H1 (cell line): ENCODE measurements around the gene HOMER3. TPM values are rescaled to one million over a fixed set of nuclear protein-coding genes. Genes with fewer than 3 reads are reported as not detected.

ENCODE experiments used
- CTCF ChIA-PET: fragments of 300-600 bp; sonication (Branson Sonifier 250); formaldehyde crosslinking; loops from one replicate; lab custom pipeline; 2021; ENCODE audit not compliant: partially characterized antibody; lab: Charles Lee
- POLR2A ChIA-PET: fragments of 300-600 bp; sonication (Branson Sonifier 250); formaldehyde crosslinking; loops from one replicate; lab custom pipeline; 2021; ENCODE audit warnings: inconsistent platforms; ENCODE audit not compliant: partially characterized antibody; lab: Charles Lee
- DNase-seq, 2 experiments: peaks; one replicate each; pipeline versions ENCODE4 v3.0.0 to v3.0.0-alpha.2; 2010 to 2022; ENCODE audit warnings: low spot score in 2 of 2, low read depth in 1 of 2, mixed read lengths in 1 of 2
- FAIRE-seq: peaks from 2 replicates; lab custom pipeline; 2011; peaks lifted over from hg19 to GRCh38; lab: Jason Lieb, UNC
- H2AFZ ChIP-seq: 2 replicates; pipeline ENCODE4 v1.8.1; 2012; ENCODE audit warnings: low read length, inconsistent platforms
- H2AK5ac ChIP-seq: 2 replicates; pipeline ENCODE4 v1.6.1; 2013; ENCODE audit warnings: low read depth, low read length
- H2BK120ac ChIP-seq: replicated peaks from 2 replicates; pipeline ENCODE3; 2013; ENCODE audit warnings: low read depth, low read length, inconsistent platforms
- H2BK12ac ChIP-seq: 2 replicates; pipeline ENCODE4 v1.6.1; 2013; ENCODE audit warnings: low read depth, low read length
- H2BK15ac ChIP-seq: 2 replicates; pipeline ENCODE4 v1.6.1; 2013; ENCODE audit warnings: low read length
- H2BK20ac ChIP-seq: 2 replicates; pipeline ENCODE4 v1.6.1; 2013; ENCODE audit warnings: low read length
- H2BK5ac ChIP-seq: 2 replicates; pipeline ENCODE4 v1.6.1; 2013; ENCODE audit warnings: low read depth, low read length
- H3K14ac ChIP-seq: 2 replicates; pipeline ENCODE4 v1.6.1; 2013; ENCODE audit warnings: inconsistent platforms; ENCODE audit not compliant: insufficient read length
- H3K18ac ChIP-seq: 2 replicates; pipeline ENCODE4 v1.6.1; 2013; ENCODE audit warnings: low read length; ENCODE audit errors: extremely low read depth
- H3K23ac ChIP-seq: 2 replicates; pipeline ENCODE4 v1.6.1; 2013; ENCODE audit warnings: inconsistent platforms; ENCODE audit not compliant: insufficient read length
- H3K23me2 ChIP-seq: 2 replicates; pipeline ENCODE4 v1.6.1; 2013; ENCODE audit warnings: low read depth, low read length
- H3K27ac ChIP-seq: 2 replicates; pipeline ENCODE4 v1.6.1; 2011; ENCODE audit warnings: low read depth, low read length, inconsistent platforms
- H3K27me3 ChIP-seq, 4 experiments: replicated peaks in 1 of 4; 1 replicate in 1 of 4; 2 replicates in 3 of 4; pipeline versions ENCODE4 v1.6.1 to v1.8.1; 2011 to 2013; ENCODE audit warnings: low read length in 3 of 4, mild to moderate bottlenecking in 3 of 4, inconsistent platforms in 2 of 4, mixed read lengths in 2 of 4, moderate library complexity in 1 of 4; ENCODE audit not compliant: control insufficient read depth in 3 of 4, insufficient read depth in 3 of 4; ENCODE audit errors: extremely low read depth in 1 of 4
- H3K36me3 ChIP-seq, 4 experiments: 2 replicates each; pipeline versions ENCODE4 v1.6.1 to v1.8.1; 2011 to 2013; ENCODE audit warnings: mild to moderate bottlenecking in 4 of 4, low read length in 3 of 4, moderate library complexity in 2 of 4, control low read depth in 1 of 4, inconsistent platforms in 1 of 4; ENCODE audit not compliant: insufficient read depth in 4 of 4, control insufficient read depth in 2 of 4
- H3K4ac ChIP-seq: replicated peaks from 2 replicates; pipeline ENCODE3; 2013; ENCODE audit warnings: low read length, low read depth, mixed read lengths, inconsistent platforms; ENCODE audit not compliant: insufficient read length
- H3K4me1 ChIP-seq, 4 experiments: replicated peaks in 1 of 4; 1 replicate in 1 of 4; 2 replicates in 3 of 4; pipeline versions ENCODE4 v1.6.1 to v1.8.1; 2011 to 2013; ENCODE audit warnings: low read length in 3 of 4, inconsistent platforms in 2 of 4, mixed read lengths in 1 of 4; ENCODE audit not compliant: insufficient read depth in 4 of 4, control insufficient read depth in 3 of 4
- H3K4me2 ChIP-seq, 2 experiments: 2 replicates each; pipeline versions ENCODE4 v1.6.1 to v1.8.1; 2011 to 2013; ENCODE audit warnings: low read depth in 2 of 2, low read length in 2 of 2, control low read depth in 1 of 2, inconsistent platforms in 1 of 2, mild to moderate bottlenecking in 1 of 2; ENCODE audit not compliant: insufficient read depth in 1 of 2
- H3K4me3 ChIP-seq, 4 experiments: fragments of 200-600, 300-600 bp in 1 of 4; sonication (generic), shearing (Covaris generic), sonication (Bioruptor Twin) in 1 of 4; 2 replicates each; pipeline versions ENCODE4 v1.5.1 to v1.8.1; 2011 to 2016; ENCODE audit warnings: low read length in 4 of 4, low read depth in 3 of 4, control low read depth in 2 of 4, inconsistent platforms in 2 of 4, mild to moderate bottlenecking in 2 of 4, mixed read lengths in 1 of 4, moderate library complexity in 1 of 4; ENCODE audit not compliant: insufficient read depth in 2 of 4; ENCODE audit errors: extremely low read depth in 1 of 4
- H3K56ac ChIP-seq: replicated peaks from 2 replicates; pipeline ENCODE3; 2013; ENCODE audit warnings: low read depth, mild to moderate bottlenecking, mixed read lengths, low read length, inconsistent platforms; ENCODE audit not compliant: insufficient read length
- H3K79me1 ChIP-seq: 2 replicates; pipeline ENCODE4 v1.6.1; 2013; ENCODE audit warnings: low read depth, low read length, control low read depth
- H3K79me2 ChIP-seq, 2 experiments: 2 replicates each; pipeline versions ENCODE4 v1.6.1 to v1.8.1; 2012 to 2013; ENCODE audit warnings: low read length in 2 of 2, mild to moderate bottlenecking in 2 of 2, inconsistent platforms in 1 of 2; ENCODE audit not compliant: insufficient read depth in 2 of 2, control insufficient read depth in 1 of 2
- H3K9ac ChIP-seq, 4 experiments: replicated peaks in 1 of 4; 1 replicate in 1 of 4; 2 replicates in 3 of 4; pipeline versions ENCODE4 v1.6.1 to v1.8.1; 2011 to 2013; ENCODE audit warnings: low read depth in 3 of 4, low read length in 3 of 4, control low read depth in 2 of 4, mild to moderate bottlenecking in 2 of 4, moderate library complexity in 2 of 4, inconsistent platforms in 1 of 4; ENCODE audit errors: extremely low read depth in 1 of 4
- H3K9me3 ChIP-seq, 2 experiments: 2 replicates each; pipeline versions ENCODE4 v1.6.1 to v1.8.1; 2012 to 2013; ENCODE audit warnings: mild to moderate bottlenecking in 2 of 2, moderate library complexity in 2 of 2, control low read depth in 1 of 2, inconsistent platforms in 1 of 2, low read depth in 1 of 2, low read length in 1 of 2, mixed read lengths in 1 of 2; ENCODE audit not compliant: insufficient read depth in 2 of 2
- H4K20me1 ChIP-seq, 2 experiments: replicated peaks in 1 of 2; 2 replicates each; pipeline versions ENCODE3 to v1.8.1; 2011 to 2013; ENCODE audit warnings: inconsistent platforms in 2 of 2, low read length in 2 of 2, mild to moderate bottlenecking in 1 of 2; ENCODE audit not compliant: insufficient read depth in 2 of 2, control insufficient read depth in 1 of 2
- H4K5ac ChIP-seq: 2 replicates; pipeline ENCODE4 v1.6.1; 2013; ENCODE audit warnings: low read length, low read depth, mixed read lengths, inconsistent platforms; ENCODE audit not compliant: insufficient read length
- H4K8ac ChIP-seq: 2 replicates; pipeline ENCODE4 v1.8.0; 2013; ENCODE audit warnings: mild to moderate bottlenecking, moderate library complexity, low read length, inconsistent platforms; ENCODE audit not compliant: insufficient read depth; ENCODE audit errors: extremely low read depth
- H4K91ac ChIP-seq: replicated peaks from 2 replicates; pipeline ENCODE3; 2013; ENCODE audit warnings: low read length, mixed read lengths, inconsistent platforms; ENCODE audit not compliant: insufficient read length
- BCL11A ChIP-seq, 2 experiments: IDR thresholded peaks; one replicate each; pipeline ENCODE4 v1.6.1; 2011; ENCODE audit warnings: low read depth in 2 of 2, low read length in 2 of 2, mild to moderate bottlenecking in 2 of 2
- CTBP2 ChIP-seq: IDR thresholded peaks from 2 replicates; pipeline ENCODE4 v1.7.0; 2011; ENCODE audit warnings: borderline replicate concordance, mild to moderate bottlenecking, moderate library complexity, mixed read lengths, low read length; ENCODE audit not compliant: insufficient read depth, insufficient read length
- E2F6 ChIP-seq: IDR thresholded peaks from 2 replicates; pipeline ENCODE4 v1.6.1; 2012; ENCODE audit warnings: inconsistent platforms
- KDM1A ChIP-seq: fragments of 200-600, 300-600 bp; sonication (generic); IDR thresholded peaks from 2 replicates; pipeline ENCODE4 v1.7.1; 2016; ENCODE audit warnings: mild to moderate bottlenecking, low read length, borderline replicate concordance
- WGBS, 2 experiments: shearing (Covaris generic) in 1 of 2; methylation state at CpG; one replicate each; pipeline versions ENCODE4 v1.1.6 to v1.1.7; 2013 to 2015; ENCODE audit warnings: low lambda C conversion rate in 2 of 2, mixed read lengths in 2 of 2, inconsistent platforms in 1 of 2, low coverage in 1 of 2, missing lambda C conversion rate in 1 of 2; ENCODE audit not compliant: insufficient replicate concordance in 2 of 2, insufficient coverage in 1 of 2, insufficient read length in 1 of 2; ENCODE audit errors: extremely low coverage in 1 of 2, missing lambda C conversion rate in 1 of 2; 5-methylcytosine and 5-hydroxymethylcytosine counted together
- polyA plus RNA-seq, 7 experiments: library from polyadenylated mRNA; depleted of rRNA in 3 of 7; stranded (reverse) in 5 of 7; unstranded in 2 of 7; fragments of >200 nt in 5 of 7; fragments of 200-250 nt in 2 of 7; gene quantifications; 1 replicate in 5 of 7; 2 replicates in 1 of 7; 4 replicates in 1 of 7; pipeline versions ENCODE4 v1.2.1 to v1.2.3, GENCODE V29; 2011 to 2013; ENCODE audit warnings: missing spikeins in 2 of 7, mixed read lengths in 2 of 7
- total RNA-seq: library from RNA; stranded (reverse); fragmentation: NEBNext Ultra II Directional; extraction: Animal tissue kit (Norgen Biotek cat#: 25700); gene quantifications from 2 replicates; pipeline ENCODE4 v1.2.1, GENCODE V29; 2021

Gene HOMER3
- total and polyA plus RNA-seq, 2 of the 8 experiments (the other 6 are each of a cell fraction or from before 2014, with no cell fraction given), result 28.3 to 41.6 TPM

DNA sequence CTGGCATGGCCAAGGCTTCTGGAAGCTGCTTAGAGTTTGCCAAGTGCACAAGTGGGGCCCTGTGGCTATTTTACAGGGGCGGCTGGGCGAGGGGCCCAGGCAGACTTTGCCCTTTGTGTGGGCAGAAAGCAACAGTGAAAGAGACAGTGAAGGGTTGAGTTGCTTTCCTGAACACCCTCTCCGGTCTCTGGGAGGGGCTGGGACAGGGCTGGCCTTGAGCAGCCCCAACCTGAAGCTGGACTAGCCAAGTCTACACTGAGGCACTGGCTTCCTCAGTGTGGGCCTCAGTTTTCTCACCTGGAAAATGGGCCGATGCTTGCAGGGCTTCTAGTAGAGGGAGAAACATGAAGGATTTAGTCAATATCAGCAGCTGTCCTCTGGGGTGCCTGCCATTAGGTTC is 2.4 kb upstream of the HOMER3 start:
- Histone ChIP-seq H3K27me3 (no peaks in the 10 kb centered on the region), H3K4me3 (no peak overlapping the region), H4K5ac (no peak overlapping the region), H3K4ac (no peak overlapping the region), H3K23me2 (peaks cover 10% of the 10 kb centered on the region; the same call in 1 of the 2 replicates), H2BK5ac (no peak overlapping the region), H3K36me3 (peaks cover 0 to 7% (median 0%) of the 10 kb centered on the region in 4 experiments; a peak in 2 of 8 replicates), H2BK120ac (no peak overlapping the region), H2BK15ac (no peak overlapping the region), H2AK5ac (no peak overlapping the region), H3K79me1 (peaks cover 3% of the 10 kb centered on the region; the same call in 1 of the 2 replicates), H3K56ac (no peak overlapping the region), H2AFZ (no peak overlapping the region), H3K79me2 (peaks cover 0 to 5% of the 10 kb centered on the region in 2 experiments; a peak in 1 of 4 replicates), H4K8ac (no peak overlapping the region), H4K91ac (no peak overlapping the region), H2BK12ac (no peak overlapping the region), H3K23ac (no peak overlapping the region), H4K20me1 (peaks cover 1 to 2% of the 10 kb centered on the region in 2 experiments), H3K18ac (no peak overlapping the region), H3K27ac (no peak overlapping the region), H2BK20ac (no peak overlapping the region), H3K9ac (no peak overlapping the region), H3K4me1 (peaks cover 5 to 18% (median 9%) of the 10 kb centered on the region in 4 experiments), H3K4me2 (no peak overlapping the region), H3K9me3 (no peaks in the 10 kb centered on the region), H3K14ac (no peak overlapping the region)
- DNase-seq (no peak), FAIRE-seq (no peak)
- 84% methylated on average over 4 of the region's 4 CpGs; no CpG with 5 or more reads in 1 of the 2 experiments for WGBS, 2 experiments
- ChIA-PET CTCF (interaction anchor here (1.2 to 2.2 kb wide), 4 partner anchors 10 to 43 kb away, joined by 3 to 10 read pairs (median 4); no protein-coding TSS in a partner anchor), POLR2A (interaction anchor here (0.6 to 2.3 kb wide), 9 partner anchors 8 to 77 kb away, joined by 3 to 10 read pairs (median 4); no protein-coding TSS in a partner anchor)
- TF ChIP-seq BCL11A (IDR thresholded peaks at IDR 0.05; ENCODE audit: low read depth in 2 of 2, low read length in 2 of 2), result no peak
- TF ChIP-seq KDM1A, result 0 out of 2 replicates have a peak, but pooled peaks have one; percentile 27
- TF ChIP-seq E2F6, result no peak
- no peak for TF ChIP-seq CTBP2
